GM19193 (cell line): ENCODE results near the gene VPS37B.

ENCODE experiments used
- POLR2A ChIP-seq: IDR thresholded peaks from 4 replicates; pipeline ENCODE4 v1.6.1; 2011; ENCODE audit not compliant: insufficient read depth, insufficient read length; ENCODE audit errors: extremely low read depth

The VPS37B gene

GRCh38 chr12:122874081-122874480 is 21.8 kb downstream of the VPS37B start:
- TF ChIP-seq POLR2A = no peak

GRCh38 chr12:122873540-122873939 is 22.4 kb downstream of the VPS37B start:
- no peak for TF ChIP-seq POLR2A

DNA sequence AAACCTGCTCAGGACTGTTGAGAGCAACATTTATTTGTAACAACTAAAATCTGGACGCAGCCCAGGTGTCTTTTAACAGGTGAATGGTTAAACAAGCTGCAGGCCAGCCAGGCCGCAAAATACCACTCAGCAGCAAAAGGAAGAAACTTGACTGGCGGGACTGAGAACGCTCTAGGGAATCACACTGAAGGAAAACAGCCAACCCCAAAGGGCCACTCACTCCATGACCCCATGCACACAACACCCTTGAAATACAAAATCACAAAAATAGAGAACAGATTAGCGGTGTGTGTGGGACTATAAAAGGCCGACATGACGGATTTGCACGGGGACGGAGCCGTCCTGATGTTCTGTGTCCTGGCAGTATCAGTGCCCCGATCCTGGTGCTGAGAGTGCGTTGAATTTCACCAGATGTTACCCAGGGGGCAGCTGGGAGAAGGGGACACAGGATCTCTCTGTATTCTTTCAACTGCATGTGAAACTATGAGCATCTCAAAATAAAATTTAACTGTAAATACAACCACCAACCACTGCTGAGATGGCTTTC is 23.0 kb downstream of the VPS37B start:
- no peak for TF ChIP-seq POLR2A

DNA sequence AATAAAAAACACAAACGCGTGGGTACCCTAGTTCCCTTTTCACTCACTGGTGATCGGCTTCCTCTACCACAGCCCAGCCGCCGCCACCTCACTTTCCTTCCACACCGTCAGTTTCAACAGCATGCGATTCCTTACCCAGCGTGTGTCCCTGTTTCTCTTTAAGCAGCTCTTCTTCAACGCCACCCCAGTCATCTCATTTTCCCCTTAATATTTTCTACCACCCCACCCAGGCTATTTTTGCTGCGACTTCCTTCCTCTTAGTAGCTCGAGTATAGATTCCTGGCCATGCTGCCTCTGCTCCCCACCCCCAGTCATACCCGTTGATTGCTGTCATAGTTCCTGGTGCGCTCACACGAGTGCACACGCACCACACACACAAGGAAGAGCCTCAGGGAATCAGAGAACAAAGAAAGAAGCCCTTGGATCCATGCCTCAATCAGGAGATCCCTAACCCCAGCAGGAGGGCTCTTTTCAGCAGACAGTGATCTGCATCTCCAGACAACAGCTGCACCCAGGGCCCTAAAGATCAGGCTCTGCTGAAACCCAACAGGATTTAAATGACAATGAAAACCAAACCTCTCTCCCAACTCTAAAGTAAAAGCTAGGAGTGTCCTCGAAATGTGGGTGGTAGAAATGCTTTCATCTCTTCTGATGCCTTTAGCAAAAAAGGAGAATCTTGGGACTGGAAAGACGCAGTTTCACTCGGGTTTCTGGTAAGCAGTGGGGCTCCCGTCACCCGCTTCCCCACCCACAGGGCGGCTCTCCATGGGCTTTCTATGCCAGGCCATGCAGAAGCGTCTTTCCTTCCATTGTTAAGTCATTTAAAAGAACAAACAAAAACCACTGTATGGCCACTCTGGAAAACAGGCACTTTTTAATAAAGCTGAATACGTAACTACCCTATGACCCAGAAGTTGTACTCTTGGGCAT is 23.8 kb downstream of the VPS37B start:
- no peak for TF ChIP-seq POLR2A

- TF ChIP-seq POLR2A = no peak
Measured at GRCh38 chr12:122870867-122871664, 24.9 kb downstream of the VPS37B start.

DNA sequence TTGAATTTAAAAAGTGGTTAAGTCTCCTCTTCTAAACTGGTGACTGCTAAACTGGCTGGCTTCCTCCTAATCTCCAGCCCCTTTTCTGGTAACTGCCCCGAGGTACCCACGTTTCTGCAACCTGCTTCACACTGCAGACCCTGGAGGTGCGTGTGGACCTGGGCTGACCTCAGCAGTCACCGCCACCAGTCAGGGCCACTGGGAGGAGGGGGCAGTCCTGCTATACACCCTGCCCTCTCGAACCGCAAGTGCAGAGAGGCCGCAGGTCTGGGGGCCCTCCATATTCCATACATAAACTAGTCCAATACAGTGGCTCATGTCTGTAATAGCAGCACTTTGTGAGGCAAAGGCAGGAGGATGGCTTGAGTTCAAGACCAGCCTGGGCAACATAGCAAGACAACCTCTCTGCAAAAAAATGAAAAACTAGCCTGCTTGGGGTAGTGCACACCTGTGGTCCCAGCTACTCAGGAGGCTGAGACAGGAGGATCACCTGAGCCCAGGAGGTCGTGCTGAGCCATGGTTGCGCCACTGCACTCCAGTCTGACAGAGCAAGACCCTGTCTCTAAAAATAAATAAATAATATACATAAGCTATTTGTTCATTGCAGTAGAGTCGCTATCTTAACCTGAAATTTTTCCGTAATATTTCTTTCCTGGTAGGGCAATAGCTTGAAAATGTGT is 25.6 kb downstream of the VPS37B start:
- no peak for TF ChIP-seq POLR2A

DNA sequence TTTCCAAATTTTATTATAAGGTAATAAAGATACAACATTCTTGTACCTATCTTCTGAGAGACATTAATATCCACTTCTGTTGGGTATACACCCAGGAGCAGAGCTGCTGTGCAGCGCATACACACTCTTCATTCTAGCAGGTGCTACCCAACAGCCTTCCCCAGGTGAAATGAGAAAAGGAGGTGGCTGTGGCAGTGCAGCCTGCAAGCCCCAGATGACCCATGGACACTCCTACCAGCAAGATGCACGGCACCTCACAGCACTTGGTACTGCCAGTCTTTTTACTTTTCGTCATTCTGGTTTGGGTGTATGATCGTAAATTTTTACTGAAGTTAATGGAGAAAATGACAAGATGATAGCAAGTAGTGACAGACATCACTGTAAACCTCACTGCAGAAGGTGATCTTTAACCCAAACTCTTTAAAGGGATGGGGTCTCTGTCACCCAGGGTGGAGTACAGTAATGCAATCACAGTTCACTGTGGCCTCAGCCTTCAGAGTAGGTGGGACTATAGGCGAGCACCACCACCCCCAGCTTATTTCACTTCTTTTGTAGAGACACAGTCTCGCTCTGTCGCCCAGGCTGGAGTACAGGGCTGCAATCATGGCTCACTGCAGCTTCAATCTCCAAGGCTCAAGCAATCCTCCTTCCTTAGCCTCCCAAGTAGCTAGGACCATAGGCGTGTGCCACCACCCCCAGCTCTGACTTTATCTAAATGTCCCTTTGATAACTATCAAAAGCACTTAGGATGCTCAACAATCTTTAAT is 26.5 kb downstream of the VPS37B start:
- no peak for TF ChIP-seq POLR2A

DNA sequence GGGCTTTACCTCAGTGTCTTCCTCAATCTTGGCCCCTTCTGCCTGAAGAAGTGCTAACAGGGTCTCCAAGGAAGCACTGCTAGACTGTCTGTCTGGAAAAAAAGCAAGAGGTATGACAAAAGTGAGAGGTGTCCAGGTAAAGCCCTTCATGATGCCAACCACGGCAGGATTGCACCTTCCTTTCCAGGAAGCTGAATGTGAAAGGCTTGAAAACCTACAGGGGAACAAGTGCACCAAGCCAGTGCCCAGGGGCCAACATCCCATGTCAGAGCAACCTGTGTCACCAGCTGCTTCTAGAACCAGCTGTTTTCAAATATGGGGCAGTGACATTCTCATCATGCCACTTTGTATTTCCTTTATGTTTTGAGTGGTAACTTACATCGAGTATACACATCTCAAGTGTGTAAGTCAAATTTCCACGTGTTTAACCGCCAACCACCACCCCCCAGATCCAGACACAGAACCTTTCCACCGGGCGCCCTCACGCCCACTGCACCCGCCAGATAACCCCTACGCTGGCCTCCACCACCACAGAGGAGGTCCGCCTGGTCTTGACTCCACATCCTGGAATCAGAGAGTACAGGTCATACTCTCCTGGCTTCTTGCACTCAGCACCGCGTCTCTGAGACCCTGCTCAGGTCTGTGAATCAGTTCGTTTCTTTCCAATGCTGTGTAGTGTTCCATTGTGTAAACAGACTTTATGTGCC is 27.3 kb downstream of the VPS37B start:
- no peak for TF ChIP-seq POLR2A

- no peak for TF ChIP-seq POLR2A
Measured at GRCh38 chr12:122867691-122868461, 28.0 kb downstream of the VPS37B start.

- TF ChIP-seq POLR2A = no peak
Measured at GRCh38 chr12:122866950-122867607, 28.8 kb downstream of the VPS37B start.

DNA sequence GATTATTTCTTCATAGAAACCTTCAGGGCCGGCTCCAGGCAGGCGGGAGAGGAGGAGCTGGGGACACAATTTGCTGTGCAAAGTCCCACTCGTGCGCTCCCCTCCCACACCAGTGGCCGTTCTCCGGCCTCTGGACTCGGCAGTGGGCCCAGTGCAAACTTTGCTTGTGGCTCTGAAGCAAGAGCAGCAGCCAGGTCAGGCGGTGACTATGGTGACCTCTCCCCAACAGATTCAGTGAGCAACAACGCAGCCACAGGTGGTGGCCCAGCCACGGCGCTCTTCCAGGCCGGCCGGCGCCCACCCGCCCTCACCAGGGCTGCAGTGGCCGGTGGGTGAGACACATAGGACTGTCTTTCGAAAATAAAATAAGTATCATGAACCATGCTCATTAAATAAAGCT is 29.5 kb downstream of the VPS37B start:
- peak; percentile 33 for TF ChIP-seq POLR2A

GRCh38 chr12:122865268-122866231 is 30.4 kb downstream of the VPS37B start:
- TF ChIP-seq POLR2A = peak; percentile 6

DNA sequence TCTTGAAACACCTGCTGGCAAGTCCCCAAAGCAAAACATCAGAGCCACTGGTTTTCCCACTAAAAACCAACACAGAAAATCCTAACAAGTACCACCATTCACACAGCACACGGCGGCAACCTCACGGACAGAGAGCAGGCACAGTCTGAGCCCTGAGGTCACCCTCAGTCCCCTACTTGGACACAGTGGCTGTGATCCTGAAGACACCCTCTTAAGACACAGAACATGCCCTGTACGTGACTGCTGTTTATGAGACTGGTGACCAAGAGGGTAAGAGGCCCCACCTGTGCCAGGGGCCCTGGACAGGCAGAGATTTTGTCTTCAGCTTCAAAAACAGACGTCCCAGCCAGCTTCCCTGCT is 31.1 kb downstream of the VPS37B start:
- TF ChIP-seq POLR2A = no peak
